ENCODE results near the gene NELFB. TPM values are rescaled to one million over a fixed set of nuclear protein-coding genes. Genes with fewer than 3 reads are reported as not detected.

NELFB gene
- total and polyA plus RNA-seq, 9 of the 15 experiments (the other 6 are each of a cell fraction or from before 2014, with no cell fraction given), result 0.24 to 84.0 (median 29.7) TPM

DNA sequence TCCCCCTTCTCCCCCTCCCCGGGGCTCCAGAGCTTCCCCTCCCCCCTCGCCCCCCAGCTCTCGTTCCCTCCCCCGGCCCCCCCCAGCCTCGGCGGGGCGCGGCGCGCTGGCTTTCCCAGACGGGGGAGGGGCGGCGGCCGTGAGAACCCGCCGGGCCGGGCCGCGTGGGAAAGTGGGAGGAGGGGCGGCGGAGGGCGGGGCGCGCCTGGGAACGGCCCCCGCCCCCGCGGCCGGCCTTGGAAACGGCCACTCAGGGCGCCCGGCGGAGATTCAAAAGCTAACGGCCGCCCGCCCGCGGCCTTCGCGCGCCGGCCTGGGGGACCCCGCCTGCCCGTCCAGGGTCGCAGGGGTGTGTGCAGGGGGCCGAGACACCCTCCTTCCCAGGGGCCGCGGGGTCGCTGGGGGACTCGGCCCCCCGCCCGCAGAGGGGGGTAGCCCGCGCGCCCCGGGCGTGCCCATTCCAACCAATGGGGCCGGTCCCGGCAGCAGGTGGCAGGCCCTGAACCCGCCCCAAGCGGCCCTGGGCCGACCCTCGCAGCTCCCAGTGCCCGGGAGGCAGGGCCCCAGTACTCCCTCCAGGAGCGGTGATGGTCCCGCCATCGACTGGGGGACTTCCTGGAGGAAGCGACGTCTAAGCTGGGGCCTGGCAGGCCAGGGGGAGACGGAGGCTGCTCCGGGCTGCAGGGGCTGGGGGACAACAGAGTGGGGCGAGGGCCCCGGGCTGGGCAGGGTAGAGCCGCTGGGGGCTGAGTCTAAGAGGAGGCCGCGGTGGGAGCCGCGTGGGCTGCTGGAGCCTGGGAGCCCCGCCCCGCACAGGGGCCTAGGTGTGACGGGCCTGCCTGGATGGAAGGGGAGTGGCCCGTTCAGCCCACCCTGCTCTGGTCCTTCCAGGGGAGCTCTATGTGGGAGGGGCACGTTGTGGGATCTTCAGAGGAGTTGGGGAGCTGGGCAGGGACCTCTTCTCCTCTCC, 61.2 kb downstream of the NELFB start (continued):
- TF ChIP-seq, protein P1, sequence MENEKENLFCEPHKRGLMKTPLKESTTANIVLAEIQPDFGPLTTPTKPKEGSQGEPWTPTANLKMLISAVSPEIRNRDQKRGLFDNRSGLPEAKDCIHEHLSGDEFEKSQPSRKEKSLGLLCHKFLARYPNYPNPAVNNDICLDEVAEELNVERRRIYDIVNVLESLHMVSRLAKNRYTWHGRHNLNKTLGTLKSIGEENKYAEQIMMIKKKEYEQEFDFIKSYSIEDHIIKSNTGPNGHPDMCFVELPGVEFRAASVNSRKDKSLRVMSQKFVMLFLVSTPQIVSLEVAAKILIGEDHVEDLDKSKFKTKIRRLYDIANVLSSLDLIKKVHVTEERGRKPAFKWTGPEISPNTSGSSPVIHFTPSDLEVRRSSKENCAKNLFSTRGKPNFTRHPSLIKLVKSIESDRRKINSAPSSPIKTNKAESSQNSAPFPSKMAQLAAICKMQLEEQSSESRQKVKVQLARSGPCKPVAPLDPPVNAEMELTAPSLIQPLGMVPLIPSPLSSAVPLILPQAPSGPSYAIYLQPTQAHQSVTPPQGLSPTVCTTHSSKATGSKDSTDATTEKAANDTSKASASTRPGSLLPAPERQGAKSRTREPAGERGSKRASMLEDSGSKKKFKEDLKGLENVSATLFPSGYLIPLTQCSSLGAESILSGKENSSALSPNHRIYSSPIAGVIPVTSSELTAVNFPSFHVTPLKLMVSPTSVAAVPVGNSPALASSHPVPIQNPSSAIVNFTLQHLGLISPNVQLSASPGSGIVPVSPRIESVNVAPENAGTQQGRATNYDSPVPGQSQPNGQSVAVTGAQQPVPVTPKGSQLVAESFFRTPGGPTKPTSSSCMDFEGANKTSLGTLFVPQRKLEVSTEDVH (IDR thresholded peaks at IDR 0.05; ENCODE audit: low read depth, partially characterized antibody), result no peak
- TF ChIP-seq FOXK1 (CRISPR knock-in tag; IDR thresholded peaks at IDR 0.05; ENCODE audit: borderline replicate concordance) (no peak), TAF7 (tag; IDR thresholded peaks at IDR 0.05) (no peak), LCOR (CRISPR knock-in tag; IDR thresholded peaks at IDR 0.05) (no peak), ZNF197 (CRISPR knock-in tag; IDR thresholded peaks at IDR 0.05; ENCODE audit: low read depth) (no peak), NCOA6 (IDR thresholded peaks at IDR 0.05) (no peak), ESRRA (IDR thresholded peaks at IDR 0.05; ENCODE audit: borderline replicate concordance, low read depth) (no peak), ZSCAN32 (CRISPR knock-in tag; IDR thresholded peaks at IDR 0.05) (no peak), ZNF23 (CRISPR knock-in tag; IDR thresholded peaks at IDR 0.05) (no peak), TEAD2 (tag; IDR thresholded peaks at IDR 0.05) (no peak), ZNF121 (CRISPR knock-in tag; conservative IDR thresholded peaks at IDR 0.05) (no peak), TCF7 (IDR thresholded peaks at IDR 0.05; ENCODE audit: borderline replicate concordance) (peak; percentile 26; the same call in 1 of the 2 replicates), ZBTB7A (IDR thresholded peaks at IDR 0.05; ENCODE audit: borderline replicate concordance, control insufficient read depth, low read depth, low read length) (peak; percentile 62; the same call in 1 of the 2 replicates), ILF3 (IDR thresholded peaks at IDR 0.05; ENCODE audit: borderline replicate concordance) (no peak), GTF2F1 (IDR thresholded peaks at IDR 0.05; ENCODE audit: low read depth, low read length) (no peak), NR2C1 (IDR thresholded peaks at IDR 0.05) (no peak), NR2C1 (tag; IDR thresholded peaks at IDR 0.05) (no peak)
- TF ChIP-seq, protein P2, sequence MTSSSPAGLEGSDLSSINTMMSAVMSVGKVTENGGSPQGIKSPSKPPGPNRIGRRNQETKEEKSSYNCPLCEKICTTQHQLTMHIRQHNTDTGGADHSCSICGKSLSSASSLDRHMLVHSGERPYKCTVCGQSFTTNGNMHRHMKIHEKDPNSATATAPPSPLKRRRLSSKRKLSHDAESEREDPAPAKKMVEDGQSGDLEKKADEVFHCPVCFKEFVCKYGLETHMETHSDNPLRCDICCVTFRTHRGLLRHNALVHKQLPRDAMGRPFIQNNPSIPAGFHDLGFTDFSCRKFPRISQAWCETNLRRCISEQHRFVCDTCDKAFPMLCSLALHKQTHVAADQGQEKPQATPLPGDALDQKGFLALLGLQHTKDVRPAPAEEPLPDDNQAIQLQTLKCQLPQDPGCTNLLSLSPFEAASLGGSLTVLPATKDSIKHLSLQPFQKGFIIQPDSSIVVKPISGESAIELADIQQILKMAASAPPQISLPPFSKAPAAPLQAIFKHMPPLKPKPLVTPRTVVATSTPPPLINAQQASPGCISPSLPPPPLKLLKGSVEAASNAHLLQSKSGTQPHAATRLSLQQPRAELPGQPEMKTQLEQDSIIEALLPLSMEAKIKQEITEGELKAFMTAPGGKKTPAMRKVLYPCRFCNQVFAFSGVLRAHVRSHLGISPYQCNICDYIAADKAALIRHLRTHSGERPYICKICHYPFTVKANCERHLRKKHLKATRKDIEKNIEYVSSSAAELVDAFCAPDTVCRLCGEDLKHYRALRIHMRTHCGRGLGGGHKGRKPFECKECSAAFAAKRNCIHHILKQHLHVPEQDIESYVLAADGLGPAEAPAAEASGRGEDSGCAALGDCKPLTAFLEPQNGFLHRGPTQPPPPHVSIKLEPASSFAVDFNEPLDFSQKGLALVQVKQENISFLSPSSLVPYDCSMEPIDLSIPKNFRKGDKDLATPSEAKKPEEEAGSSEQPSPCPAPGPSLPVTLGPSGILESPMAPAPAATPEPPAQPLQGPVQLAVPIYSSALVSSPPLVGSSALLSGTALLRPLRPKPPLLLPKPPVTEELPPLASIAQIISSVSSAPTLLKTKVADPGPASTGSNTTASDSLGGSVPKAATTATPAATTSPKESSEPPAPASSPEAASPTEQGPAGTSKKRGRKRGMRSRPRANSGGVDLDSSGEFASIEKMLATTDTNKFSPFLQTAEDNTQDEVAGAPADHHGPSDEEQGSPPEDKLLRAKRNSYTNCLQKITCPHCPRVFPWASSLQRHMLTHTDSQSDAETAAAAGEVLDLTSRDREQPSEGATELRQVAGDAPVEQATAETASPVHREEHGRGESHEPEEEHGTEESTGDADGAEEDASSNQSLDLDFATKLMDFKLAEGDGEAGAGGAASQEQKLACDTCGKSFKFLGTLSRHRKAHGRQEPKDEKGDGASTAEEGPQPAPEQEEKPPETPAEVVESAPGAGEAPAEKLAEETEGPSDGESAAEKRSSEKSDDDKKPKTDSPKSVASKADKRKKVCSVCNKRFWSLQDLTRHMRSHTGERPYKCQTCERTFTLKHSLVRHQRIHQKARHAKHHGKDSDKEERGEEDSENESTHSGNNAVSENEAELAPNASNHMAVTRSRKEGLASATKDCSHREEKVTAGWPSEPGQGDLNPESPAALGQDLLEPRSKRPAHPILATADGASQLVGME (CRISPR knock-in tag; IDR thresholded peaks at IDR 0.05), result no peak
